HG03095 (cell line): Measurements from ENCODE around the gene SMIM20.
"Not testable (repeated sequence)": the region's sequence is repeated elsewhere in the genome, so short reads cannot be mapped to it uniquely, and the experiment has no call there.

ENCODE experiments used
- ATAC-seq: cut with Tn5 transposase; IDR thresholded peaks from one replicate; pipeline ENCODE4 v1.9.1; 2021; ENCODE audit warnings: moderate library complexity; ENCODE audit not compliant: unreplicated experiment

Gene SMIM20

GRCh38 chr4:25890571-25891485, 23.2 kb upstream of the SMIM20 start:
- ATAC-seq = no peak

GRCh38 chr4:25892796-25893195, 21.2 kb upstream of the SMIM20 start:
- no peak for ATAC-seq

GRCh38 chr4:25896776-25897539, 17.1 kb upstream of the SMIM20 start:
- no peak for ATAC-seq

- ATAC-seq = no peak
These were observed 13.7 kb upstream of the SMIM20 start for GRCh38 chr4:25900310-25900709.

- no peak for ATAC-seq
These were observed 13.0 kb upstream of the SMIM20 start for GRCh38 chr4:25901030-25901430.

GRCh38 chr4:25903900-25904747, 9.9 kb upstream of the SMIM20 start:
- ATAC-seq = no peak

- no peak for ATAC-seq
These were observed 9.3 kb upstream of the SMIM20 start for GRCh38 chr4:25904748-25905082.

- ATAC-seq = no peak
These were observed 8.6 kb upstream of the SMIM20 start for GRCh38 chr4:25905371-25905770.

- not testable (repeated sequence) for ATAC-seq
These were observed 7.9 kb upstream of the SMIM20 start for GRCh38 chr4:25906113-25906512.

- no peak for ATAC-seq
These were observed 5.5 kb upstream of the SMIM20 start for GRCh38 chr4:25908491-25908901.

GRCh38 chr4:25911356-25911755, 2.7 kb upstream of the SMIM20 start:
- ATAC-seq = no peak

GRCh38 chr4:25913056-25913850, 767 bp upstream of the SMIM20 start:
- peak; percentile 32 for ATAC-seq

GRCh38 chr4:25914670-25915352, 791 bp downstream of the SMIM20 start:
- no peak for ATAC-seq

GRCh38 chr4:25915353-25915705, 1.3 kb downstream of the SMIM20 start:
- ATAC-seq = no peak

- ATAC-seq = no peak
These were observed 2.9 kb downstream of the SMIM20 start for GRCh38 chr4:25916870-25917269.

- no peak for ATAC-seq
These were observed 5.7 kb downstream of the SMIM20 start for GRCh38 chr4:25919676-25920075.

GRCh38 chr4:25921922-25922321, 7.9 kb downstream of the SMIM20 start:
- no peak for ATAC-seq

GRCh38 chr4:25922812-25923369, 8.9 kb downstream of the SMIM20 start:
- ATAC-seq = no peak

- ATAC-seq = no peak
These were observed 9.7 kb downstream of the SMIM20 start for GRCh38 chr4:25923745-25924144.
